GM04504 (cell line): ENCODE measurements around the gene TTC9.

Source experiments
- DNase-seq: peaks from one replicate; pipeline ENCODE4 v3.0.0-alpha.2; 2012; ENCODE audit warnings: low read depth

TTC9 gene

DNA sequence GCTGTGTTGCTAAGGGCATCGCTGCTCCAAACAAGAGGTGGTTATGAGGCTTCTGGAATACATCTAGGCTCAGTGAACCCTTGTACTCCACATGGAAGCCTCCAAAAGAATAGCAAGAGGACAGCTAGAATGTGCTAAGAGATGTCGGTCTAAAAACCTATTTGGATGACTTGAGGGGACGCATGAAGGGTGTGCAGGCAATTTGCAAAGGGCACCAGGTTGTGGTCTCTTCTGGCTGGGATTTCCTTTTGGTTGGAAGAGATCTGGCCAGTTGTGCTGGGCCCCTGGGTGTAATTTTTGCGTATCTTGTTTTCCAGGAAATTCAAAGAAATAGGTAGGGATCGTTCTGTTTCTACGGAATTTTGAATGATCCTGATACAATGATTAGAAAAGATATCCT, 4.2 kb downstream of the TTC9 start:
- DNase-seq = no peak

DNA sequence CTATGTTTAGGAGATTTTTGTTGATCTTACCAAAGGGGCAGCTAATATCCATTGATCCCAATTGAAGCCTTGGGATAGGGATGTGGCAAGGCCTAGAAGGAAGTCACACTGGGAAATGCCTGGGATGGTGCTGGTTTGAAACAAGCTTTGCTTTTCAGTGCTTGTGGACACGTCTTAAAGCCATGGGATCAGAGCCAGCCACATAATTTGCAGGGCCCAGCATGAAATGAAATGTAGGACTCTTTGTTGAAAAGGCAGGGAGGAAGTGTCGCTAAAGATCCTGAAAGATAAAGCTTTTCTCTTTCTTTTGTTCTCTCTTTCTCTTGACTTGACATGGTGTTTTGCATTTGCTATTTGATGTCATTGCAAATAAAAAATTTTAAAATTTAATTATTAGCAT, 5.0 kb downstream of the TTC9 start:
- DNase-seq = no peak

- no peak for DNase-seq
These were observed 6.6 kb downstream of the TTC9 start for GRCh38 chr14:70648346-70648745.

GRCh38 chr14:70649803-70650202, 8.1 kb downstream of the TTC9 start:
- no peak for DNase-seq

- DNase-seq = no peak
These were observed 9.8 kb downstream of the TTC9 start for GRCh38 chr14:70651522-70651921.

- DNase-seq = no peak
These were observed 11.2 kb downstream of the TTC9 start for GRCh38 chr14:70652871-70653270.

- DNase-seq = no peak
These were observed 11.9 kb downstream of the TTC9 start for GRCh38 chr14:70653662-70654061.

GRCh38 chr14:70654632-70655031, 12.9 kb downstream of the TTC9 start:
- DNase-seq = no peak

GRCh38 chr14:70655110-70655826, 13.6 kb downstream of the TTC9 start:
- DNase-seq = no peak

GRCh38 chr14:70658899-70659298, 17.2 kb downstream of the TTC9 start:
- DNase-seq = no peak

GRCh38 chr14:70660967-70661893, 19.5 kb downstream of the TTC9 start:
- no peak for DNase-seq

- DNase-seq = no peak
These were observed 20.4 kb downstream of the TTC9 start for GRCh38 chr14:70662080-70662479.

- DNase-seq = no peak
These were observed 21.1 kb downstream of the TTC9 start for GRCh38 chr14:70662816-70663215.

DNA sequence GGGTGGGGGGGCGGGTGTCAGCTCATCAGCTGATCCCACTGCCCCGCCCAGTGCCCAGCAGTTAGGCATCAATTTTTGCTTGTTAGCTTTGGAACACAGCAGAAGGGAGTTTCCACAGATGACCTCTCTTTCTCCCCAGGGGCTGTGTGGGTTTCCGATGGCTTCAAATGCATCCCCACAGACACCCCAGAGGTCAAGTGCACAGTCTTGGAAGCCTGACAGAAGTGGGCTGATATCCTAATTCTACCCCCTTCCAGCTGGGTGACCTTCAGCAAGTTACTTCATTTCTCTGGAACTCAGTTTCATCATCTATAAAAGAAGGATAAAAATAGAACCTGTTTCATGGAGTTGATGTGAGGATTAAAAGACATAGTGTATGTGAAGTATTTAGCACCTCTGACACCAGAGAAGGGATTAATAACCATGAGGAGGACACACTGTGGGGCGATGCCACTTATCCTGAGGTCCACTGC, 22.0 kb downstream of the TTC9 start:
- DNase-seq = no peak

GRCh38 chr14:70664698-70665447, 23.2 kb downstream of the TTC9 start:
- no peak for DNase-seq

DNA sequence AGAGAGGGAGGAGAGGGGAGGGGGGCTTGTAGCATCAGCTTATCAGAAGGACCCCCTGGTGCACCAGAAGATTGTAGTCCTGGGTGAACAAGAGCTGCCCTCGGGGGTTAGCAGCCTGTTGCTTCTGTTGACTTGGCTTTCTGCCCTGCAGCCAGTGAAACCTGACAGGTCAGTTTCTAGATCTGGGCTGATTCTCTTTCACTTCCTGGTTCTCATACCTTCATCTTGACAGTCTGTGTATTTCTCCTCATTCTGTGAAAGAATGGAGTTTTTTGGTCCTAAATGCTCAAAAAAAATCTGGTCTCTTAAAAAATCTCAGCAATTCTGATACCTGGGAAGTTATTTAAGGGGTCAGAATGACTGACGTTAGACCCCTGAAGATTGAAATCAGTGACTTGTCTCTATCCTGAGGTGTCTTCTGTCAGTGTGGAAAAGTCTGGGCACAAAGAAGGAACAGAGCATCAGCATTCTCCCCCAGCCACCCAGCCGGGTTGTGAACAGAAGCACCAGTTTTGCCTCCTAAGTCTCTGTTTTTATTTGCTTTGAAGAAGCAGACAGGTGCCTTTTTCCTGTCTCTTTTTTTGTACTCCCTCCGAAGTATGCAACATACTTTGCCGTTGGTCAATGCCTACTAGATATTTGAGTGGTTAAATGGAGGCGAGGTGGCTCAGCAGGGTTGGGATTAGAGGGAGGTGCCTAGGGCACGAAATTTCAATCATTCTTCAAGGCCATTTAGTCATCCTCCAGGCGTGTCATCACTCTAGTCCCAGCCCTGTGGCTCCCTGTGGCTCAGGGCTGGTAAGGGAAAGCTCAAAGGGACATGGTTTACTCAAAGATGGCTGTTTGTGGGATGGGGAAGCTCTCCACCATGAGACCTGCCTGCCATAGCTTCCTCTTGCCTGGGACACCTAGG, 24.0 kb downstream of the TTC9 start:
- DNase-seq = no peak

GRCh38 chr14:70666361-70666686, 24.6 kb downstream of the TTC9 start:
- DNase-seq = no peak

DNA sequence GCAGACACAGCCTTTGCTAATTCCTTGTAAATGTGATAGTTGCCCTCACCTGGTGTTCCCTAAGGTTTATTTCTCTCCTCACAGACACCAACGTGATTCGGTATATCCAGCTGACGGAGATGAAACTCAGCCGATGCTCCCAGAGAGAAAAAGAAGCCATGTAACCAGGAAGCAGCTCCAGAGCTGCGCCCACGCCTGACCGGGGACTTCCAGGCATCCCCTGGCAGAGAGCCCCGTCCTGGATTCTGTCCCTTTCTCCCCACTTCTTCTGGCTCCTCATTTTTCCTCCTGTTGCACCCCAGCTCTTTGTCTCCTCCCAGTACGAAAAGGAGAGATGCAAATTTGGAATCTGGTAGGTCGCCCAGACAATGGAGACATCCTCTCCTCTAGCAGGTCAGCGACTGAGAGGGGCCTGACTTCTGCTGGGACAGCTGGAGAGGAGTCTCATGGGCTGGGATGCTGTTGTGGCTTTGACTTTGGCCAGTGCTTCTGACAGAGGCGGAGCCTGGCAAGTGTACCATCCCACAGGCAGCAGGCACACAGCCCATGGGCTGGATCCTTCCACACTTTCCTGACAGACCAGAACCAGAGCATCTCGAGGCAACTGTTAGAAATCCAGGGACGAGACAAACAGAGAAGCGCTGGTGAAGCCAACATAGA, 29.4 kb downstream of the TTC9 start:
- DNase-seq = no peak

DNA sequence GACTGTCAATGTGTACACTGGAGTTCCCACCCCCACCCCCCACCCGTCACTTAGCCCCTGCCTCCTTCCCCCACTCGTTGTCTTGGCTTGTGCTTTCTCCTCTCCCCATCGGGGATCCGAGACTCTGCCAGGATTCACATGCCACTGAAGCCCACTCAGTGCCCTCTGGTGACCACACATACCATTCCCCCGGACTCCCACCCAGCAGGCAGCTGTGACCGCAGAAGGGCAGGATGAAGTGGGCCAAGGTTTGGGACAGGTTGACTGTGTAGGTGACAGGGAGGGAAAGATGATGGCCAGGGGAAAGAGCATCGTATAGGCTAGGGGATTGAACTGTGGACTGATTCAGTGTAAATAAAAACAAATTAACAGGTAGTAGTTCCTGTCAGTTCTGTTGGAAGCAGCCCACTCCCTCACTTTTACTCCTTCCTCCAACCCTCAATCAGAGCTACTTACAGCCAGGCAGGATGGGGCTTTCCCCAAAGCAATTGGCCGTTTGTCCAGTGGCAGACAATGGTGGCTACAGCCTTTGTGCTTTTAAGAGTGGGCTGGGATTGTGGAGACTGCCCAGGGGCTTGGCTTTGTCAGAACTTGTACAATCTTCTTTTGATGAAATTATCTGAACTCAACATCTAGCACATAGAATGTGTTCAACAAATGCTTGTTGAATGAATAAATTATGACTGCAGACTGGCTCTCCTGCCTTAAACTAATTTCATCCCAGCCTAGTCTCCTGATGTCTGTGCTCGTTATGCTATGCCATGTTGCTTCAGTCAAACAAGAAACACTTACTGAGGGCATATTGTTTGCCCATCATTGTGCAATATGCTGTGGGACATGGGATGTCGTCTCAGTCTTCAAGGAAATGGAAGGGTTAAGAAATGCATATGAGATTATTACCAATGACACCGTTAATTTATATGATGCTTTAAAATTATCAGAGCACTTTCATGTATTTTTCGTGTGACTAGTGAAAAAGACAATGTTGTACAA, 30.2 kb downstream of the TTC9 start:
- no peak for DNase-seq

- DNase-seq = no peak
These were observed 35.6 kb downstream of the TTC9 start for GRCh38 chr14:70677341-70677740.
